Measurements from ENCODE around the gene TRMT2A.

TRMT2A gene

GRCh38 chr22:20117633-20118299 lies 740 bp upstream of the TRMT2A start:
- no peak for DNase-seq (ENCODE audit: low read depth)

- no peak for DNase-seq (ENCODE audit: low read depth)
Measured at GRCh38 chr22:20116376-20116950, 563 bp downstream of the TRMT2A start.

GRCh38 chr22:20115691-20116375 lies 1.2 kb downstream of the TRMT2A start, which contains the start of gene RANBP1:
RANBP1 (plus strand) TSS chr22:20116104; CDS start chr22:20116185, 81 bp downstream.
- no peak for DNase-seq (ENCODE audit: low read depth)

GRCh38 chr22:20114506-20115475 lies 2.2 kb downstream of the TRMT2A start:
- DNase-seq (ENCODE audit: low read depth) = no peak

- no peak for DNase-seq (ENCODE audit: low read depth)
Measured at GRCh38 chr22:20113551-20114310, 3.3 kb downstream of the TRMT2A start.

GRCh38 chr22:20112623-20113511 lies 4.2 kb downstream of the TRMT2A start:
- DNase-seq (ENCODE audit: low read depth) = no peak

- DNase-seq (ENCODE audit: low read depth) = no peak
Measured at GRCh38 chr22:20111689-20112622, 5.1 kb downstream of the TRMT2A start.

- DNase-seq (ENCODE audit: low read depth) = no peak
Measured at GRCh38 chr22:20111045-20111688, 5.9 kb downstream of the TRMT2A start.

- DNase-seq (ENCODE audit: low read depth) = no peak
Measured at GRCh38 chr22:20110359-20110985, 6.6 kb downstream of the TRMT2A start.

GRCh38 chr22:20109411-20110358 lies 7.3 kb downstream of the TRMT2A start:
- no peak for DNase-seq (ENCODE audit: low read depth)

GRCh38 chr22:20108757-20109230 lies 8.2 kb downstream of the TRMT2A start:
- DNase-seq (ENCODE audit: low read depth) = no peak

- no peak for DNase-seq (ENCODE audit: low read depth)
Measured at GRCh38 chr22:20107951-20108756, 8.9 kb downstream of the TRMT2A start.

GRCh38 chr22:20107471-20107901 lies 9.5 kb downstream of the TRMT2A start:
- no peak for DNase-seq (ENCODE audit: low read depth)

GRCh38 chr22:20106849-20107237 lies 10.2 kb downstream of the TRMT2A start:
- DNase-seq (ENCODE audit: low read depth) = no peak

- no peak for DNase-seq (ENCODE audit: low read depth)
Measured at GRCh38 chr22:20106205-20106848, 10.7 kb downstream of the TRMT2A start.

All from T follicular helper cell (primary cell).